ENCODE data around the gene CYP2D6. TPM values are rescaled to one million over a fixed set of nuclear protein-coding genes. Genes with fewer than 3 reads are reported as not detected.
A peak's percentile ranks its signal among the peaks of the same experiment; 100 is the strongest.

CYP2D6 gene
- total and polyA plus RNA-seq, 8 donors: 0.72 to 22.8 (median 3.4) TPM

- H3K9me3 ChIP-seq: no peaks in the 10 kb centered on the region
- H3K27me3 ChIP-seq: no peaks in the 10 kb centered on the region
- peak within 1 kb of the TSS; percentile 92 to 99 (median 98) for H3K27ac ChIP-seq
- 0 to 1% (median 0%) methylated on average over 31 to 71 of the region's 71 CpGs for WGBS, 5 donors
- H3K4me3 ChIP-seq: peak within 1 kb of the TSS; percentile 77 to 90 (median 84)
- intact Hi-C loops (cut with DNase I; ENCODE audit: low total_unique reads): no loop called here
- peak; percentile 99 to 100 for DNase-seq
- TF ChIP-seq EP300 (IDR thresholded peaks at IDR 0.05) (no peak), POLR2A (IDR thresholded peaks at IDR 0.05) (peak in 2 of 4 donors; percentile 85 to 90), CTCF (IDR thresholded peaks at IDR 0.05) (peak in 6 of 7 experiments; percentile 58 to 98 (median 87)), POLR2AphosphoS5 (IDR thresholded peaks at IDR 0.05) (peak; percentile 90 to 99 (median 98))
- H3K36me3 ChIP-seq: peaks cover 8 to 18% (median 15%) of the 10 kb centered on the region in 4 donors
- H3K4me1 ChIP-seq: peaks cover 20 to 46% (median 30%) of the 10 kb centered on the region in 4 donors
Observed at GRCh38 chr22:42090596-42091454, 39.8 kb downstream of the CYP2D6 start, which contains the start of gene NDUFA6. Gene NDUFA6 (minus strand): TSS chr22:42090772. CDS start chr22:42090744, 28 bp downstream.

- DNase-seq: no peak
- Histone ChIP-seq H3K4me1 (peaks cover 17 to 68% (median 34%) of the 10 kb centered on the region in 4 donors), H3K36me3 (peaks cover 36 to 57% (median 55%) of the 10 kb centered on the region in 4 donors), H3K27ac (no peak overlapping the region), H3K9me3 (no peaks in the 10 kb centered on the region), H3K27me3 (no peaks in the 10 kb centered on the region), H3K4me3 (no peak overlapping the region)
- WGBS, 5 donors: 60 to 73% (median 65%) methylated on average over 6 of the region's 6 CpGs
- TF ChIP-seq POLR2AphosphoS5 (IDR thresholded peaks at IDR 0.05): no peak
- no peak for TF ChIP-seq POLR2A (IDR thresholded peaks at IDR 0.05)
- no peak for TF ChIP-seq EP300 (IDR thresholded peaks at IDR 0.05)
- TF ChIP-seq CTCF (IDR thresholded peaks at IDR 0.05): no peak
- intact Hi-C loops (cut with DNase I; ENCODE audit: low total_unique reads): no loop called here
Observed at GRCh38 chr22:42086051-42086450, 44.6 kb downstream of the CYP2D6 start.

- intact Hi-C loops (cut with DNase I; ENCODE audit: low total_unique reads): no loop called here
- no peak for TF ChIP-seq CTCF (IDR thresholded peaks at IDR 0.05)
- no peak for TF ChIP-seq POLR2AphosphoS5 (IDR thresholded peaks at IDR 0.05)
- TF ChIP-seq EP300 (IDR thresholded peaks at IDR 0.05): no peak
- TF ChIP-seq POLR2A (IDR thresholded peaks at IDR 0.05): no peak
- no peaks in the 10 kb centered on the region for H3K27me3 ChIP-seq
- peaks cover 36 to 57% (median 55%) of the 10 kb centered on the region in 4 donors for H3K36me3 ChIP-seq
- no peak overlapping the region for H3K4me3 ChIP-seq
- peaks cover 22 to 75% (median 38%) of the 10 kb centered on the region in 4 donors for H3K4me1 ChIP-seq
- H3K9me3 ChIP-seq: no peaks in the 10 kb centered on the region
- no peak overlapping the region for H3K27ac ChIP-seq
- 91 to 96% (median 93%) methylated on average over 8 of the region's 8 CpGs for WGBS, 5 donors
- DNase-seq: no peak
Observed at GRCh38 chr22:42084874-42085273, 45.7 kb downstream of the CYP2D6 start.

- WGBS, 5 donors: 90 to 93% (median 92%) methylated on average over 4 of the region's 4 CpGs
- DNase-seq: no peak
- H3K4me3 ChIP-seq: no peak overlapping the region
- no peaks in the 10 kb centered on the region for H3K9me3 ChIP-seq
- intact Hi-C loops (cut with DNase I; ENCODE audit: low total_unique reads): no loop called here
- H3K27me3 ChIP-seq: no peaks in the 10 kb centered on the region
- no peak for TF ChIP-seq EP300 (IDR thresholded peaks at IDR 0.05)
- TF ChIP-seq POLR2AphosphoS5 (IDR thresholded peaks at IDR 0.05): no peak
- no peak for TF ChIP-seq POLR2A (IDR thresholded peaks at IDR 0.05)
- no peak for TF ChIP-seq CTCF (IDR thresholded peaks at IDR 0.05)
- peaks cover 36 to 57% (median 55%) of the 10 kb centered on the region in 4 donors for H3K36me3 ChIP-seq
- H3K4me1 ChIP-seq: peaks cover 22 to 69% (median 35%) of the 10 kb centered on the region in 4 donors
- no peak overlapping the region for H3K27ac ChIP-seq
Observed at GRCh38 chr22:42083119-42083518, 47.5 kb downstream of the CYP2D6 start.
